Mononuclear cell (primary cell): ENCODE measurements around the gene TNPO3. TPM values are rescaled to one million over a fixed set of nuclear protein-coding genes. Genes with fewer than 3 reads are reported as not detected.
"Not testable (repeated sequence)": the region's sequence is repeated elsewhere in the genome, so short reads cannot be mapped to it uniquely, and the experiment has no call there.

Experiments
- H3K27me3 ChIP-seq: 2 replicates; pipeline ENCODE4 v1.6.0; 2011; ENCODE audit warnings: low read length, control low read depth; ENCODE audit not compliant: insufficient read depth
- H3K4me1 ChIP-seq: 2 replicates; pipeline ENCODE4 v1.5.1; 2011; ENCODE audit warnings: mild to moderate bottlenecking, low read length, control low read depth; ENCODE audit not compliant: insufficient read depth
- H3K4me3 ChIP-seq: 2 replicates; pipeline ENCODE4 v1.5.1; 2011; ENCODE audit warnings: mild to moderate bottlenecking, low read length, moderate library complexity
- H3K9me3 ChIP-seq: 2 replicates; pipeline ENCODE4 v1.5.1; 2011; ENCODE audit warnings: low read depth, mild to moderate bottlenecking, control low read depth, low read length
- total RNA-seq: library from RNA; depleted of rRNA; stranded (reverse); fragments of >200 nt; gene quantifications from one replicate; pipeline ENCODE4 v1.2.3, GENCODE V29; 2012

TNPO3 gene
- total RNA-seq, 1 donor = 26.8 TPM

DNA sequence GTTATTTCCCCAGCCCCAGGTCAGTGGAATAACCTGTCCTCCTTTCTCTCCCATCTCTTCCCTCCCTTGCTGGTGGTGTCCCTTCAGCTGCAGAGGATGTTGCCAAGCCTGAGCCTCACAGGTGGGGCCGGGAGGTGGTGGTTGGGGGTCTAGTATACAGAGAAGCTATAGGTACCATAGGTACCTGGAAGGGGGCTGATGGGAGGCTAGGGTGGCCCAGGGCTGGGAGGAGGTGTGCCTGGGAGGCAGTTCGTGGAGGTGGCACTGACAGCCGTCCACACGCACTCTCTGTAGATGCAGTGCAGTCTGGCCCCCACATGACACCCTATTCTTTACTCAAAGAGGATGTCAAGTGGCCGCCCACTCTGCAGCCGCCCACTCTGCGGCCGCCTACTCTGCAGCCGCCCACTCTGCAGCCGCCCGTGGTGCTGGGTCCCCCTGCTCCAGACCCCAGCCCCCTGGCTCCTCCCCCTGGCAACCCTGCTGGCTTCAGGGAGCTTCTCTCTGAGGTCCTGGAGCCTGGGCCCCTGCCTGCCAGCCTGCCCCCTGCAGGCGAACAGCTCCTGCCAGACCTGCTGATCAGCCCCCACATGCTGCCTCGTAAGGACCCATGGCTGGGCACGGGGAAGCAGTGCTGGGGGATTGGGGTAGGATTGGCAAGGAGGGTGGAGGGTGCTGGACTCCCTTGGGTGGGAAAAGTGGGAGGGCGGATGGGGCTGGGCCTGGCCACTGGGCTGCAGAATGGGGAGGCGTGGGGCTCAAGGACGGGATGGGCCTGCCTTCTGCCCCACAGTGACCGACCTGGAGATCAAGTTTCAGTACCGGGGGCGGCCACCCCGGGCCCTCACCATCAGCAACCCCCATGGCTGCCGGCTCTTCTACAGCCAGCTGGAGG is 107.7 kb downstream of the TNPO3 start:
- H3K4me3 ChIP-seq = no peak overlapping the region
- peaks cover 55% of the 10 kb centered on the region for H3K4me1 ChIP-seq
- H3K9me3 ChIP-seq = no peaks in the 10 kb centered on the region
- H3K27me3 ChIP-seq = no peaks in the 10 kb centered on the region

- Histone ChIP-seq H3K9me3 (no peaks in the 10 kb centered on the region), H3K27me3 (no peaks in the 10 kb centered on the region), H3K4me1 (peaks cover 68% of the 10 kb centered on the region), H3K4me3 (no peak overlapping the region)
Measured at GRCh38 chr7:128945668-128946366, 109.1 kb downstream of the TNPO3 start.

- no peaks in the 10 kb centered on the region for H3K27me3 ChIP-seq
- H3K9me3 ChIP-seq = no peaks in the 10 kb centered on the region
- H3K4me1 ChIP-seq = peaks cover 78% of the 10 kb centered on the region
- no peak overlapping the region for H3K4me3 ChIP-seq
Measured at GRCh38 chr7:128944487-128945236, 110.2 kb downstream of the TNPO3 start.

DNA sequence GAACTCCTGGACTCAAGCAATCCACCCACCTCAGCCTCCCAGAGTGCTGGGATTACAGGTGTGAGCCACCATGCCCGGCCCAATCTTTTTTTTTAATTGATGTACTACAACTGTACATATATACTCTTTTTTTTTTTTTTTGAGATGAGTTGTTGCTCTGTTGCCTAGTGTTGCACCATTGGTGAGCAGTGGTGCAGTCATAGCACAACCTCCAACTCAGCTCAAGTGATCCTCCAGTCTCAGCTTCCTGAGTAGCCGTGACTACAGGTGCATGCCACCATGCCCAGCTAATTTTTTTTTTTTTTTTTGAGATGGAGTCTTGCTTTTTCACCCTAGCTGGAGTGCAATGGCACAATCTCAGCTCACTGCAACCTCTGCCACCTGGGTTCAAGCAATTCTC is 111.7 kb downstream of the TNPO3 start:
- H3K4me3 ChIP-seq, H3K9me3 ChIP-seq, H3K27me3 ChIP-seq: not testable (repeated sequence)
- peaks cover 70% of the 10 kb centered on the region for H3K4me1 ChIP-seq

GRCh38 chr7:128941946-128942526 is 112.9 kb downstream of the TNPO3 start:
- peaks cover 64% of the 10 kb centered on the region for H3K4me1 ChIP-seq
- H3K27me3 ChIP-seq = no peaks in the 10 kb centered on the region
- H3K4me3 ChIP-seq = no peak overlapping the region
- no peaks in the 10 kb centered on the region for H3K9me3 ChIP-seq

- Histone ChIP-seq H3K4me3 (peak overlapping the region; percentile 35), H3K9me3 (no peaks in the 10 kb centered on the region), H3K4me1 (peaks cover 64% of the 10 kb centered on the region)
Measured at GRCh38 chr7:128941323-128941890, 113.5 kb downstream of the TNPO3 start.

GRCh38 chr7:128940494-128941322 is 114.2 kb downstream of the TNPO3 start:
- peak overlapping the region; percentile 35 for H3K4me3 ChIP-seq
- no peaks in the 10 kb centered on the region for H3K9me3 ChIP-seq
- H3K27me3 ChIP-seq = no peaks in the 10 kb centered on the region
- H3K4me1 ChIP-seq = peaks cover 68% of the 10 kb centered on the region

More at GRCh38 chr7:128941323-128941890, 113.5 kb downstream of the TNPO3 start:
- H3K27me3 ChIP-seq = no peaks in the 10 kb centered on the region

DNA sequence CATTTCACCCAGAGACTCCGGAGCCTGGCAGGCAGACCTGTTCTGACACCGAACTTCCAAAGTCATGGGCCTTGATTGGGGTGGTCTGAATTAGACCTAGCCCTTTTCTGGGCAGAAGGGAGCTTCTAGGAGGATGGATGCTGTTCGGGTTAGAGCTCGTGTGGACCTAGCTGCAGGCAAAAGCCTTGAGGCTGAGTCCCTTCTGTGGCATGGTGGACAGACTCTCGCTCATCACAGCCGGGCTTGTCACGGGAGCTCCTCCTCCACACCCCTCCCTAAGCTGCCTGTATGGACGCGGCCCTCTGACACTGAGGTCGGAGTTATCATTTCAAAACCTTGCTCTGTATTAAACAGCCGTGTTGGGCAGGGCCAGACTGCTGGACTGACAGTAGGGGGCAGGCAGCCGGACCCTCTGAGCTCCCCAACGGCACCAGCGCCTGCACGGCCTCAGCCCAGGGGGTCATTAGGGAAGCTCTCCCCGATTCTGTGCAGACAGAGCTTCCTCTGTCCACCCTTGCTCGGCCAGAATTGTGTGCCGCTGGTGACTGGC is 115.0 kb downstream of the TNPO3 start:
- peaks cover 76% of the 10 kb centered on the region for H3K4me1 ChIP-seq
- no peaks in the 10 kb centered on the region for H3K9me3 ChIP-seq
- H3K4me3 ChIP-seq = peak overlapping the region; percentile 35
- H3K27me3 ChIP-seq = no peaks in the 10 kb centered on the region

DNA sequence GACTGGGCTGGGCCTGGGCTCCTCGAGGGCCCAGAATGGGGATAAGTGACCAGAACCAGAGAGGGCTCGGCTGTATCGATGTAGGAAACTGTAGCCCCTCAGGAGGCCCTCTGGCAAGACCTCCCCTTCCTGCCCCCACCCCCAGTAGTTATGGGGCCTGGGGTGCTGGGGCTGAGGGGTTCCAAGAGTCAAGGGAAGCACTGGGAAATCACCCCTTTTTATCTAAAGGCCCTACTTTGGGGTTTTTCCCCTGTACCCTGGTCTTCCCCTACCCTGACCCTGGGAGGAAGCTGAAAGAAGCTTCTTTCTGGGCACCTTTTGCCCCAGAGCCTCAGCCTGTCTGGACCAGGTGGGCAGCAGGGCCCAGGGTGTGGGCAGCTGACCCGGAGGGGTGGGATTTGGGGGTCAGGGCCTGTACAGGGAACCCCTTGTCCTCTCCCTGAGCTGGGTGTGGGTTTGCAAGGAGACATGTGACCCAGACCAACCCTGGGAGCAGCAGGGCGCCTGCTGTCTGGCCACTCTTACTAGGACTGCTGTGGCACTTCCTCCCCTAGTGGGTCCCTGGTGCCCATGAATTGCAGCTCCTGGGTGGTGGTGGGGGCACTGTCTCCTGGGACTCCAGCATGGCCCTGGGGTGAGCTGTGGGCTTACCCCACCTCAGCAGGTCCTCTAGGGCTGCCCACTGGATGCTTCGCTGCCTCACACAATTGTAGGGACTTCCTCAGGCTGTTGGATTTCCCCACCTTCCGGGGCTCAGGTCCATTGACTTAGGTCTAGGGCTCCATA is 115.6 kb downstream of the TNPO3 start:
- Histone ChIP-seq H3K9me3 (no peaks in the 10 kb centered on the region), H3K4me1 (peaks cover 79% of the 10 kb centered on the region), H3K4me3 (peak overlapping the region; percentile 35)

GRCh38 chr7:128938544-128939074 is 116.3 kb downstream of the TNPO3 start:
- H3K9me3 ChIP-seq = no peaks in the 10 kb centered on the region
- H3K27me3 ChIP-seq = no peaks in the 10 kb centered on the region
- H3K4me3 ChIP-seq = peak overlapping the region; percentile 73
- H3K4me1 ChIP-seq = peaks cover 79% of the 10 kb centered on the region

More for the DNA sequence above, 115.6 kb downstream of the TNPO3 start:
- no peaks in the 10 kb centered on the region for H3K27me3 ChIP-seq

DNA sequence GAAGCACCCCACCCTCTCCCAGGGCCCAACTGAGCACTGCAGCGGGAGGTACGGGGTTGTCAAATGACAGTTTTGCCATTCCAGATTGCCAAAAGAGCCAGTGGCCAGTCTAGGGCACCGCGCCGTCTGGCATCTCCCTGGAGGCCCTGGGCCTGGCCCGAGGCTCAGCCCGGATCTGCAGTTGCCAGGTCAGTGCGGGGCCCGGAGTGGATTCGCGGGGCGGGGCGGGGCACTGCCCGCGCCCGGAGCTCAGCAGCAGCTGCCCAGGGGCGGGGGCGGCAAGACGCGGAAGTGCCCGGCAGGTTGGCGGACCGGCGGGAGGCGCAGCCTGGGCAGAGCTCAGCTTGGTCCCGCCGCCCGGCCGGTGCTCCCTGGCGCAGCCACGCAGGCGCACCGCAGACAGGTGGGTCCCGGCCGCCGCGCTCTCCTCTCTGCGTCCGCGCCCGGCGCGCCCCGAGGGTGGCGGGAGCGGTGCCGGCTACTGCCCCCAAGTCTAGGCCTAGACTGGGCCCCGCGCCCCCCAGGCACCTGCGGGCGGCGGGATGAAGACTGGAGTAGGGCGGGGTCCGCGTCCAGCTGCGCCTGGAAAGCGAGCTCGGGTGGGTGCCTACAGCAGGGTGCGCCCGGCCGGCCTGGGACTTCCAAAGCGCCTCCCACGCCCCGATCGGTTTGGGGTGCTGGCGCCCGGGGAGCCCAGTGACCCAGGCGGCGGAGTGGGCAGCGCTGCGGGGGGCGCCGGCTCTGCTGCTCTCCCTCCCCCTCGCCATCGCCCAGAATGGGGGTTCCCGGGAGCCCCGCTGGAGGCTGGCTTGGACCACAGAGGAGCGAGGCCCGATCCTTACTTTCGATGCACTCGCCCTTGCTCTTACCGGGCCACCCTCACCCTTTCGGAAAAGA is 117.0 kb downstream of the TNPO3 start, which contains the start of gene IRF5:
Gene IRF5 (plus strand): TSS at position 281 of the 897 bp plus-strand sequence. CDS start 4,155 bp downstream, outside the sequence.
- Histone ChIP-seq H3K27me3 (no peaks in the 10 kb centered on the region), H3K9me3 (no peaks in the 10 kb centered on the region), H3K4me3 (peak within 1 kb of the TSS; percentile 73), H3K4me1 (peaks cover 80% of the 10 kb centered on the region)

DNA sequence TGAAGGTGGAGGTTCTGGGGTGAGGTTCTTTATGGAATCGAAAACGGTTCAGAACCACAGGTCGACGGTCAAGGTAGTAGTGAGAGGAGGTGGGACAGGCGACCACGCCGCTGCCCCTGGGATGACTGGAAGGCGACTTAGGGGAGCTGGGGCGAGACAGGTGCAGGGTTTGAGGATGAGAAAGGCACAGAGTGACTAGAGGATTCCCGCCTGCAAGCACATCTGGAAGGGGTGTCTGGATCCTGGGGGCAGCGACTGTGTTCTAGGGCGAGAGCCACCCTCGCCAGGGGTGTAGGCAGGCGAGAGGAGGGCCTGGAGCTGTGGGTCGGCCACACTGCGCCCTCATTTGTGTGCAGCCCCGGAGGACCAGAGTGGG is 117.7 kb downstream of the TNPO3 start:
- peak overlapping the region; percentile 73 for H3K4me3 ChIP-seq
- H3K4me1 ChIP-seq = peaks cover 83% of the 10 kb centered on the region
- no peaks in the 10 kb centered on the region for H3K9me3 ChIP-seq
- H3K27me3 ChIP-seq = no peaks in the 10 kb centered on the region
